Testis (tissue), 2 donors: ENCODE results near the gene AIPL1.

Experiments
- POLR2A ChIP-seq: fragments of 450-650 bp; IDR thresholded peaks from one replicate; pipeline ENCODE4 v1.6.1; 2017; ENCODE audit warnings: antibody characterized with exemption, mild to moderate bottlenecking, moderate library complexity
- TF ChIP-seq, protein P1 (sequence below), 3 experiments: fragments of 450-650 bp in 2 of 3; fragments of 200-600 bp in 1 of 3; sonication (generic) in 1 of 3; IDR thresholded peaks; one replicate each; pipeline ENCODE4 v1.5.1; 2016 to 2019; ENCODE audit warnings: antibody characterized with exemption in 3 of 3, mild to moderate bottlenecking in 2 of 3, moderate library complexity in 1 of 3

DNA sequence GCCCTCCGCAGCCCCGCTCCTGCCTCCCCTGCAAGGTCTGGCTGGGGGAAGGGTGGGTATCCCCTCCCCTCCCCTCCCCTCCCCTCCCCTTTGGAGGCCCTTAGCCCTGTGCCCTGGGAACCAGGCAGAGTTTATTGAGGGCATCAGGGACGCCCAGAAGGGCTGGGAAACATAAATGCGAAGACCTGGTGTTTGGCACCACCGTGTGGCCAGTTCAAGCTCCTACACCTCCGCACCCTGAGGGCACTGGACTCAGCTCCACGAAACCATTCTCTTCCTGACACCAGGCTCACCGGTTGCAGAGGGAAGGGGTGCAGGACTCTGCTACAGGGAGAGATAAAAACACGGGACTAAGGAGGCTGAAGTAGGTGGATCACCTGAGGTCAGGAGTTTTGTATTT, 1.0 kb upstream of the AIPL1 start:
- TF ChIP-seq, protein P1, sequence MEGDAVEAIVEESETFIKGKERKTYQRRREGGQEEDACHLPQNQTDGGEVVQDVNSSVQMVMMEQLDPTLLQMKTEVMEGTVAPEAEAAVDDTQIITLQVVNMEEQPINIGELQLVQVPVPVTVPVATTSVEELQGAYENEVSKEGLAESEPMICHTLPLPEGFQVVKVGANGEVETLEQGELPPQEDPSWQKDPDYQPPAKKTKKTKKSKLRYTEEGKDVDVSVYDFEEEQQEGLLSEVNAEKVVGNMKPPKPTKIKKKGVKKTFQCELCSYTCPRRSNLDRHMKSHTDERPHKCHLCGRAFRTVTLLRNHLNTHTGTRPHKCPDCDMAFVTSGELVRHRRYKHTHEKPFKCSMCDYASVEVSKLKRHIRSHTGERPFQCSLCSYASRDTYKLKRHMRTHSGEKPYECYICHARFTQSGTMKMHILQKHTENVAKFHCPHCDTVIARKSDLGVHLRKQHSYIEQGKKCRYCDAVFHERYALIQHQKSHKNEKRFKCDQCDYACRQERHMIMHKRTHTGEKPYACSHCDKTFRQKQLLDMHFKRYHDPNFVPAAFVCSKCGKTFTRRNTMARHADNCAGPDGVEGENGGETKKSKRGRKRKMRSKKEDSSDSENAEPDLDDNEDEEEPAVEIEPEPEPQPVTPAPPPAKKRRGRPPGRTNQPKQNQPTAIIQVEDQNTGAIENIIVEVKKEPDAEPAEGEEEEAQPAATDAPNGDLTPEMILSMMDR (IDR thresholded peaks at IDR 0.05) = peak; percentile 12 to 86 (median 77)
- TF ChIP-seq POLR2A = no peak
